Loucy (cell line): ENCODE measurements around the gene TBC1D8.

Experiments
- CTCF ChIP-seq: fragments of 200-600 bp; sonication (generic); conservative IDR thresholded peaks from 2 replicates; pipeline ENCODE4 v1.5.1; 2014; ENCODE audit warnings: mild to moderate bottlenecking, antibody characterized with exemption, low read length
- EZH2phosphoT487 ChIP-seq: fragments of 200-600 bp; IDR thresholded peaks from 2 replicates; pipeline ENCODE4 v1.6.1; 2018; ENCODE audit warnings: antibody characterized with exemption, mild to moderate bottlenecking, moderate library complexity, borderline replicate concordance

- TF ChIP-seq CTCF = no peak
- no peak for TF ChIP-seq EZH2phosphoT487
These were observed 176.3 kb downstream of the TBC1D8 start for GRCh38 chr2:100974712-100975520.
